ENCODE data around the gene MRPS6. TPM values are rescaled to one million over a fixed set of nuclear protein-coding genes. Genes with fewer than 3 reads are reported as not detected.
A peak's percentile ranks its signal among the peaks of the same experiment; 100 is the strongest.

The MRPS6 gene
- total RNA-seq, 8 experiments from 2014 or later, result 36.8 to 66.1 (median 58.0) TPM

DNA sequence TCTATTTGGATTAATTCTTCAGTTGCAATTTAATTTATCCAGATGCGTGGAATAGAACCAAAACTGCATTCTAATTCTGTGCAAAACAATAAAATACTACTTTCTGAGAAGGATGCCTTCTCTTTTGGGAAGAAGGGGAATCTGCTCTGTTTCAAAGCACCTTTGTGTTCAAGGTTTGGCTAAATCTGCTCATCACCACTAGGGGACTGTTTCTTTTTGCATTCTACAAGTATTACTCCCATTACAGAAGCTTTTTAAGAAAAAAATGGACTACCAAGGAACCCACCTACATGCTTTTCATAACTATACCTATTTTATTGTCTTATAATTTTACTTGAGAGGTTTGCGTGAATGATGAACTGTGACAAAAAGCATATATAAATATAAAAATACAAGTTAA, 18.2 kb downstream of the MRPS6 start:
- in situ Hi-C loops (cut with MboI; ENCODE audit: low pct_unique_long_range_greater_than_20kb in 2 of 9, low sequenced_read_pairs in 9 of 9, unreplicated experiment in 9 of 9), result loop anchor here in 1 of 9 experiments (25.0 kb wide), 1 partner anchor 96 kb away; no protein-coding TSS in a partner anchor
- peaks cover 9 to 11% of the 10 kb centered on the region in 2 donors for H3K4me1 ChIP-seq (replicated peaks in 1 of 2)
- 90 to 100% (median 100%) methylated on average over 1 to 2 of the region's 2 CpGs for WGBS, 10 experiments
- no peak overlapping the region for H3K4me3 ChIP-seq
- ATAC-seq (replicated peaks in 6 of 8), result no peak
- H3K27ac ChIP-seq, result no peak overlapping the region

DNA sequence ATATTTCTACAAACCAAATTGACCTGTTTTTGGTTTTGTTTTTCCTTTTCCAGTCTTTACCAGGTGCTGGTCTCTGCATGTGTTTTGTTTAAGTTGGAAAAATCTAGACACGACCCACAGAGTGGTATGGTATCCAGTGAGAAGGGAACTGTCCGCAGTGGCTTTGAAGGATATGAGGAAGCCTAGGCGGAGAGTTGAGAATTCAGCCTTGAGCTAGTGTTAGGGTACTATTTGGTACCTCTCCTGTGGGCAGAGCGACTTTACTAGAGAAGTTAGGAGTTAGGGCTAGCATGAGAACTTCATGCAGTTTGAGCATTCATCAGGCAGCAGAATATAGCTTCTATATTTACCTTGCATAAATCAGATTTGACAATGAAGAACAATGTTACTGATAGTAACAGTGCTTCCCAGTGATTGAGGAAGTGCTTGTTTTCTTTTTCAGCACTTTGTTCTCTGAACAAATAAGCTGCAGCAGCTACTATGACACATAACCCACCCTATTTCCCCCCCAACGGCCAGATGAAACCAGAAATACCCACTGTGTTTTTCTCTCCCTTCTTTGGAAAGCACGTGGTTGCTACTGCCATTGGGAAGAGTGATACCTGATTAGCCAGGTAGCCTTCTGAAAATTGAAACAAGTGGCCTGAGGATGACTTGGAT, 19.0 kb downstream of the MRPS6 start:
- Histone ChIP-seq H3K27ac (no peak overlapping the region), H3K4me1 (replicated peaks in 1 of 2) (peaks cover 9 to 11% of the 10 kb centered on the region in 2 donors), H3K4me3 (no peak overlapping the region)
- ATAC-seq (replicated peaks in 6 of 8), result peak in 5 of 8 experiments; percentile 36 to 85 (median 47)
- in situ Hi-C loops (cut with MboI; ENCODE audit: low pct_unique_long_range_greater_than_20kb in 2 of 9, low sequenced_read_pairs in 9 of 9, unreplicated experiment in 9 of 9), result loop anchor here in 1 of 9 experiments (25.0 kb wide), 1 partner anchor 95 kb away; no protein-coding TSS in a partner anchor
- WGBS, 10 experiments, result 50 to 100% (median 73%) methylated on average over 1 to 6 of the region's 6 CpGs; no CpG with 5 or more reads in 2 of the 10 experiments

GRCh38 chr21:34093083-34093482, 19.7 kb downstream of the MRPS6 start:
- Histone ChIP-seq H3K4me1 (replicated peaks in 1 of 2) (peaks cover 9 to 11% of the 10 kb centered on the region in 2 donors), H3K27ac (no peak overlapping the region)

GRCh38 chr21:34094949-34095348, 21.6 kb downstream of the MRPS6 start:
- H3K4me1 ChIP-seq (replicated peaks in 1 of 2), result peaks cover 9 to 11% of the 10 kb centered on the region in 2 donors
- H3K4me3 ChIP-seq, result no peak overlapping the region
- 86 to 100% (median 97%) methylated on average over 1 to 7 of the region's 7 CpGs; no CpG with 5 or more reads in 2 of the 10 experiments for WGBS, 10 experiments
- H3K27ac ChIP-seq, result no peak overlapping the region
- in situ Hi-C loops (cut with MboI; ENCODE audit: low pct_unique_long_range_greater_than_20kb in 2 of 9, low sequenced_read_pairs in 9 of 9, unreplicated experiment in 9 of 9), result loop anchor here in 1 of 9 experiments (25.0 kb wide), 1 partner anchor 92 kb away; no protein-coding TSS in a partner anchor
- ATAC-seq (replicated peaks in 6 of 8), result no peak

More at GRCh38 chr21:34093083-34093482, 19.7 kb downstream of the MRPS6 start:
- ATAC-seq (replicated peaks in 6 of 8), result no peak
- 63 to 100% (median 90%) methylated on average over 1 to 3 of the region's 3 CpGs for whole genome bisulfite sequencing, 10 experiments
- H3K4me3 ChIP-seq, result no peak overlapping the region
- in situ Hi-C loops (cut with MboI; ENCODE audit: low pct_unique_long_range_greater_than_20kb in 2 of 9, low sequenced_read_pairs in 9 of 9, unreplicated experiment in 9 of 9), result loop anchor here in 1 of 9 experiments (25.0 kb wide), 1 partner anchor 94 kb away; no protein-coding TSS in a partner anchor

DNA sequence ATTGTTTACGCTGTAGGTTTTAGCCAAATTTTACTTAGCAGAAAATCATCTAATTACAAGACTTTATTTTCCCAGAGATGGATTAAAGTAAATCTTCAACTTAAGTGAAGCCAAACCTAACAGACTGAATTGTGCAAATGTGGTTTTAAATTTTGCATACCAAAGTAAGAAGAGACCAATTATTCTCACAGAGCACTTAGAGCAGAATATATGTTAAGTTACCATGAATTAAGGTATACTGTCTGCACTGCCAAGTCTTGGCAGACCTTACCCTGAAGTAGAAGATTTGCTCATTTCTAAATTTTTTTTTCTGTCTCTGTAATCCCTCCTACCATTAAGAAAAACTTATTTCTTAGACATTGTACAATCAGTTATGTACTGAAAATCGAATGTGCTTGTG, 24.1 kb downstream of the MRPS6 start:
- ATAC-seq (replicated peaks in 6 of 8), result peak in 1 of 8 experiments; percentile 58
- WGBS, 10 experiments, result 88 to 100% (median 100%) methylated on average over 1 to 2 of the region's 2 CpGs
- no peak overlapping the region for H3K27ac ChIP-seq
- H3K4me3 ChIP-seq, result no peak overlapping the region
- peaks cover 9 to 10% of the 10 kb centered on the region in 2 donors for H3K4me1 ChIP-seq (replicated peaks in 1 of 2)
- in situ Hi-C loops (cut with MboI; ENCODE audit: low pct_unique_long_range_greater_than_20kb in 2 of 9, low sequenced_read_pairs in 9 of 9, unreplicated experiment in 9 of 9), result loop anchor here in 1 of 9 experiments (25.0 kb wide), 1 partner anchor 90 kb away; no protein-coding TSS in a partner anchor

GRCh38 chr21:34100337-34100736, 27.0 kb downstream of the MRPS6 start:
- Histone ChIP-seq H3K4me3 (no peak overlapping the region), H3K4me1 (replicated peaks in 1 of 2) (peaks cover 0 to 6% of the 10 kb centered on the region in 2 donors), H3K27ac (no peak overlapping the region)
- 0 to 100% (median 15%) methylated on average over 1 to 2 of the region's 2 CpGs; no CpG with 5 or more reads in 2 of the 10 experiments for WGBS, 10 experiments
- in situ Hi-C loops (cut with MboI; ENCODE audit: low pct_unique_long_range_greater_than_20kb in 2 of 9, low sequenced_read_pairs in 9 of 9, unreplicated experiment in 9 of 9), result no loop called here
- no peak for ATAC-seq (replicated peaks in 6 of 8)

DNA sequence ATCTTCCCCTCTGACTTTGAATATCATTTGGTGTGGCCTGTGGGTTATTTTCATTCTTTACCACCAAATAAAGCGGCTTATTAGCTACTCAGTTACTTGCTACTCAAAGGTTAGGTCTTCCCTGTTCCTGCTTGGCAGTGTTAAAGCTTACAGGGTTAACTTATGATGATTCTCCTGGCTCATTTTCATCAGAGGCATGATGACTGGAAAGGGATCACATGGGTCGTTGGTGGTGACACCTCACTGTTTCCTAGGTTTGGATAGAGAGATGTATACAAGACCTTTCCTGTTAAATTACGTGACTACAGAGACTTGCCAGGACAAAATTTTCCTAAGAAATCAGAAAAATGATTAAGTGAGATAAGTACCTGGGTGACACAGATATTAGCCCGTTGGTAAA, 27.4 kb downstream of the MRPS6 start:
- Histone ChIP-seq H3K4me1 (replicated peaks in 1 of 2) (peaks cover 0 to 6% of the 10 kb centered on the region in 2 donors), H3K27ac (no peak overlapping the region), H3K4me3 (no peak overlapping the region)
- in situ Hi-C loops (cut with MboI; ENCODE audit: low pct_unique_long_range_greater_than_20kb in 2 of 9, low sequenced_read_pairs in 9 of 9, unreplicated experiment in 9 of 9), result no loop called here
- WGBS, 10 experiments, result 14 to 100% (median 80%) methylated on average over 1 to 4 of the region's 4 CpGs; no CpG with 5 or more reads in 1 of the 10 experiments
- peak in 5 of 8 experiments; percentile 18 to 79 (median 54) for ATAC-seq (replicated peaks in 6 of 8)

GRCh38 chr21:34105947-34106541, 32.7 kb downstream of the MRPS6 start:
- no peak overlapping the region for H3K4me3 ChIP-seq
- ATAC-seq (replicated peaks in 6 of 8), result peak in 1 of 8 experiments; percentile 27
- no peak overlapping the region for H3K27ac ChIP-seq
- H3K4me1 ChIP-seq (replicated peaks in 1 of 2), result peaks cover 0 to 3% of the 10 kb centered on the region in 2 donors
- in situ Hi-C loops (cut with MboI; ENCODE audit: low pct_unique_long_range_greater_than_20kb in 2 of 9, low sequenced_read_pairs in 9 of 9, unreplicated experiment in 9 of 9), result no loop called here

- peaks cover 0 to 3% of the 10 kb centered on the region in 2 donors for H3K4me1 ChIP-seq (replicated peaks in 1 of 2)
- WGBS, 10 experiments, result 40 to 100% (median 80%) methylated on average over 1 of the region's 1 CpG; no CpG with 5 or more reads in 1 of the 10 experiments
- no peak for ATAC-seq (replicated peaks in 6 of 8)
- in situ Hi-C loops (cut with MboI; ENCODE audit: low pct_unique_long_range_greater_than_20kb in 2 of 9, low sequenced_read_pairs in 9 of 9, unreplicated experiment in 9 of 9), result no loop called here
- no peak overlapping the region for H3K4me3 ChIP-seq
- no peak overlapping the region for H3K27ac ChIP-seq
Measured at GRCh38 chr21:34107606-34108005, 34.2 kb downstream of the MRPS6 start.

DNA sequence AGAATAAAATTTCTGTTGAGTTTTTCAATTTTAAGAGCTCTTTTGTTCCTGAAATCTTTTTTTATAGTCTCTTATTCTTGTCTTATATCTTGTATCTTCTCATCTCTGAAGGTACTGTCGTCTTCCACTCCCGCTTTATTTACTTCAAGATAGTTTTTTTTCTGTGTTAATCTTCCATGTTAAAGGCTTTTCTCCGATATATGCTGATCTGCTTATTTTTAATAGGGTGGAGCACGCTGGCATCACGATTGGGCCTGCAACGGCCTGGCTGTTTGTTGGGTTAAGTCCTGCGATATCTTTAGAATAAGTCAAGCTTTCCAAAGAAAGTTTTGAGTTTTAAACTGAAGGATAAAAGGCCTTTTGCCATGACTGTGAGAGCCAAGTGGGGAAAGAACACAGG, 35.7 kb downstream of the MRPS6 start:
- Histone ChIP-seq H3K27ac (no peak overlapping the region), H3K4me1 (replicated peaks in 1 of 2) (peaks cover 0 to 7% of the 10 kb centered on the region in 2 donors), H3K4me3 (no peak overlapping the region)
- ATAC-seq (replicated peaks in 6 of 8), result no peak
- 87 to 97% (median 94%) methylated on average over 3 to 7 of the region's 7 CpGs for WGBS, 10 experiments
- in situ Hi-C loops (cut with MboI; ENCODE audit: low pct_unique_long_range_greater_than_20kb in 2 of 9, low sequenced_read_pairs in 9 of 9, unreplicated experiment in 9 of 9), result no loop called here

GRCh38 chr21:34110594-34111202, 37.3 kb downstream of the MRPS6 start:
- 88 to 100% (median 96%) methylated on average over 2 to 6 of the region's 8 CpGs for WGBS, 10 experiments
- H3K4me1 ChIP-seq (replicated peaks in 1 of 2), result peaks cover 0 to 8% of the 10 kb centered on the region in 2 donors
- in situ Hi-C loops (cut with MboI; ENCODE audit: low pct_unique_long_range_greater_than_20kb in 2 of 9, low sequenced_read_pairs in 9 of 9, unreplicated experiment in 9 of 9), result no loop called here
- H3K27ac ChIP-seq, result no peak overlapping the region
- ATAC-seq (replicated peaks in 6 of 8), result no peak
- H3K4me3 ChIP-seq, result no peak overlapping the region

GRCh38 chr21:34112316-34113033, 39.1 kb downstream of the MRPS6 start:
- Histone ChIP-seq H3K4me1 (replicated peaks in 1 of 2) (peaks cover 0 to 8% of the 10 kb centered on the region in 2 donors), H3K27ac (no peak overlapping the region), H3K4me3 (no peak overlapping the region)
- in situ Hi-C loops (cut with MboI; ENCODE audit: low pct_unique_long_range_greater_than_20kb in 2 of 9, low sequenced_read_pairs in 9 of 9, unreplicated experiment in 9 of 9), result no loop called here
- WGBS, 10 experiments, result 83 to 100% (median 98%) methylated on average over 1 to 6 of the region's 6 CpGs
- ATAC-seq (replicated peaks in 6 of 8), result no peak

Data from motor neuron (in vitro differentiated cells).